ENCODE results near the gene ESPN.

Gene ESPN

GRCh38 chr1:6509220-6509918 lies 84.8 kb downstream of the ESPN start:
- no peak for TF ChIP-seq JUND (IDR thresholded peaks at IDR 0.05; ENCODE audit: low read depth)
- in situ Hi-C loops (cut with HindIII; ENCODE audit: low pct_unique_long_range_greater_than_20kb, low sequenced_read_pairs) = no loop called here
- DNase-seq (ENCODE audit: low read depth in 1 of 2, low spot score in 1 of 2) = no peak

- no peak for DNase-seq (ENCODE audit: low read depth in 1 of 2, low spot score in 1 of 2)
- no peak for TF ChIP-seq JUND (IDR thresholded peaks at IDR 0.05; ENCODE audit: low read depth)
- in situ Hi-C loops (cut with HindIII; ENCODE audit: low pct_unique_long_range_greater_than_20kb, low sequenced_read_pairs) = no loop called here
Observed at GRCh38 chr1:6509919-6510291, 85.3 kb downstream of the ESPN start.

GRCh38 chr1:6510493-6510892 lies 85.9 kb downstream of the ESPN start:
- no peak for DNase-seq (ENCODE audit: low read depth in 1 of 2, low spot score in 1 of 2)
- in situ Hi-C loops (cut with HindIII; ENCODE audit: low pct_unique_long_range_greater_than_20kb, low sequenced_read_pairs) = no loop called here
- no peak for TF ChIP-seq JUND (IDR thresholded peaks at IDR 0.05; ENCODE audit: low read depth)
